ENCODE results near the gene DOC2B. TPM values are rescaled to one million over a fixed set of nuclear protein-coding genes. Genes with fewer than 3 reads are reported as not detected.

DOC2B gene
- total and polyA plus RNA-seq, 2 of the 13 experiments (the other 11 are each of a cell fraction or from before 2014, with no cell fraction given) = 0.09 to 0.22 TPM

- TF ChIP-seq ZNF407 (CRISPR knock-in tag; IDR thresholded peaks at IDR 0.05; ENCODE audit: not compliant biosample characterization) (no peak), MBNL3 (CRISPR knock-in tag; conservative IDR thresholded peaks at IDR 0.05) (no peak), ZNF776 (CRISPR knock-in tag; IDR thresholded peaks at IDR 0.05) (no peak), ZNF318 (CRISPR knock-in tag; IDR thresholded peaks at IDR 0.05) (no peak)
Observed at GRCh38 chr17:148757-149156, 32.7 kb downstream of the DOC2B start (continued).

Measured in HepG2 (cell line).